Cardiac septum (tissue), 1 donor: Measurements from ENCODE around the gene LRGUK. TPM values are rescaled to one million over a fixed set of nuclear protein-coding genes. Genes with fewer than 3 reads are reported as not detected.

Source experiments
- DNase-seq: peaks from one replicate; pipeline ENCODE4 v3.0.0-alpha.2; 2020; ENCODE audit warnings: low spot score
- intact Hi-C: fragments of 100-400 bp; cut with DNase I; formaldehyde crosslinking; loops from one replicate; pipeline ENCODE4 v1.14.0; 2022
- total RNA-seq: library from RNA; stranded (reverse); fragmentation: NEBNext Ultra II Directional; extraction: Animal tissue kit (Norgen Biotek cat#: 25700); gene quantifications from one replicate; pipeline ENCODE4 v1.2.1, GENCODE V29; 2021
- donor health status: DM: no; HTN: no; CAD: no.

LRGUK gene
- total RNA-seq, 1 donor from 2014 or later: 0.24 TPM

DNA sequence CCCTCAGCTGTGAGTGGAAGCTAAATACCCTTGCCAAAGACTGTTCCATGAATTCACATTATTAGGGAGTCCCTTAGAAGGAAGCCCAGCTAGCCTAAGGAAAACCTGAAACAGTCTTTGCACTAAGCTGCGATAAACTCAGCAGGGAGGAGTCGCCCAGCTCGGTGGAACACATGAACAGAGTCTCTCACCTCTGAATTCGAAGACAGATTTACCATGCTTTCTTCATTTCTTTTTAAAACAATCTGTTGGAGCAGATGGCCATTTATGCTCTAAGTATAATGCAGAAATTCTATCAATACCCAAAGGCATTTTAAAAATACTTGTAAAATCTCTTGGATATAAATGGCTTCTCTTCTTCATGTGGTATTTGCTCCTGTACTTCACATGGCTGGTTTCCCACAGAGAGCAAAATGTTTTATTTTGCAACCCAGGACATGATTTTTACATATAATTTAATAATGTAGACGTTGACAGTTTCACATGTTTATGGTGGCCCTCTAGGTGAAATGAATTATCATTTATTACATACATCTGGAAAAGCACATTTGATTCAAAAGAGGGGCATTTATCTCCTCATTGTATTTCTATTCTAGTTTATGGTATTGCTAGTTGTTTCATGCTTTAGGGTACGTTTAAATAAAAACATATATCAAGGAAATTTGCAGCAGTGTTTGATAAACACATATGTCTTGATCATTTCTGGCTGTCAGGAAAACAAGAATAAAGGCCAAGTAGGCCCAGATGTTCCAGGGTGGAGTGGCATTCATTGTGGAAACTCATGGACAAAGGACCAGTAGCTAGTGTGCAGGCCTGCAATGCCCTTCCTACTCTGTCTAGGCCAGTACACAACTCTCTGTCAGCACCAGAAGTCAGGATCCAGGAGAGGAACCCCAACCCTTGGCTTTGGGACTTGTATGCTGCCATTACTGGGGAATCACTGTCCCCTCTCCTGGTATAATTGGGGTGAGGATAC lies 52.2 kb downstream of the LRGUK start:
- DNase-seq: no peak
- intact Hi-C loops: no loop called here

DNA sequence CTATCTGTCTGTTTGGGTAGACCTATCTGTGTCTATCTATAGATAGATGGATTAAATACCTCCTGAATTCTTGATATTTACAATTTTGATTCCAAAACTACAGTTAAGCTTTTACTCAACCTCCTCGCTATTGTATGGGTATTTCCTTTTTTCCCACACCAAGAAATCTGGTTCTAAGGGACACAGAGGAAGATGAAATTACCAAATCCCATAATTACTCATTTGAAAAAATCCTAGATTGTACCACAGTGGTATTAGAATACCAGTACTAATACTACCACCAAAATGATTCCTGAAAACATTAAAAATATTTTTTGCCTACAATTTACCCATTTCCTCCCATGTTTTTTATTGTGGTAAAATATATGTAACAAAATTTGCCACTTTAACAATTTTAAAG lies 53.2 kb downstream of the LRGUK start:
- intact Hi-C loops: no loop called here

DNA sequence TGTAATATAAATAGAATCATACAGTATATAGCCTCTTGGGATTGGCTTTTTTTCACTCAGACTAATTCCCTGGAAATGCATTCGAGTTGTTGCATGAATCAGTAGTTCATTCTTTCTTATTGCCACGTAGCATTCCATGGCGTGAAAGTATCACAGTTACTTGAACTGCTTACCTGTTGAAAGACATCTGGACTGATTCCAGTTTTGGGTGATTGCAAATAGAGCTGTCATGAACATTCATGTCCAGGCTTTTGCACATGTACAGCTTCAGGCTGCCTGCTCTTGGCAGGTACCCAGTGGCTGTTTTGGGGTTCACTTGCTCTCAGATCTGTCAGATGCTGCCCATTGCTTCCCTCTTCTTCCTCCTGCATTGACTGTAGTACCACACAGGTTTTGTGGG lies 54.9 kb downstream of the LRGUK start:
- no peak for DNase-seq
- intact Hi-C loops: no loop called here

More for the DNA sequence above, 53.2 kb downstream of the LRGUK start:
- DNase-seq: no peak

DNA sequence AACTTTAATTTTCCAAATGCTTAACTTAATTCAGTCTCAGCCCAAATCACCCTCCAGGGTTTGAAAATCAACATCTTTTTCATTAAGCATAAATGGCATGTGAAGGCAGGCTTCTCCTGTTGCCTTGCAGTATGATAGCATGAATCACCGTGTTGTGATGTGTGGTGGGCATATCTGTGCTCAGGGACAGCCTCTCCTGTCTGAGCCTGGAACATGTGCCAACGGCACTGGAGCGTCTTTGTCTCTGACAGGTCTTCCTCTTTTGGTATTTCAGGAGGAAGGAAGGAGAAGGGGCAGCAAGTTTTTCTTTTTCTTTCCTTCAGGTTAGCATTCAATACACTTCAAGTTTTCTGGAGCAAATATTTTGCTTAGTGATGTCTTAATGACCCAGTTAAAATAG lies 57.6 kb downstream of the LRGUK start:
- DNase-seq: no peak
- intact Hi-C loops: no loop called here

DNA sequence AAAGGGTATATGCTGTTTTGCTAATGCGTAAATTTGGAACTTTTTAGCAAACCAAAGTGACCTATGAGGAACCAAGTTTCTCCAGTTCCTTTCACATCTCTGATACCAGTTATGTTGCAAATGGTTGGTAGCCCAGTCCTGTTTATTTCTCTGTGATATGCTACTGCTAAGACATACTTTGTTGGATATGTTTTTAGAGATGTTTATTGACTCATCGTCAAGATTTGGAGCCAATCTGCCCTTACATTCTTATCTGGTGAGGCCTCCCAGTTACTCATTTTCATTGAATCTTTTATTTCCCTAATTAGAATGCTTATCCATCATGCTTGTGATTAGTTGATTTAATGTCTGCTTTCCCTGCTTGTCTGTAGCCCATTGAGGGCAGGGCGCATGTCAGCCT lies 58.9 kb downstream of the LRGUK start:
- intact Hi-C loops: no loop called here
- DNase-seq: no peak

DNA sequence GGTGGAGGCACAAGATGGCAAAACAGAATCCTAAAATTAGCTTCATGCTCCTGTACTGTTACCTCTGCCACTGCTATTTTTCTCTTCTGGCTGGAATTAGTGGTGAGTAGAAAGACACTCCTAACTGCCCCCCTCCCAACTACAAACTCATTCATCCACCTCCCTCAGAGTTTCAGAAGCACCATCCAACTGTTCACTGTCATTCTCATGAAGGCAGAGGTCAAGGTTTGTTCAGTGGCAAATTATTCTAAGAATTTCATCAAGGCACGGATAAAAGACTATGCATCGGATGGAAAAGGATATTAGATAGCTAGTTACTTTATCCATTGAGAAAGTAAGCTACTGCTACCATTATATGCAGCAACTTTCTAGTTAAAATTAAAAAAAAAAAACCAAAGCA lies 59.7 kb downstream of the LRGUK start:
- DNase-seq: no peak
- intact Hi-C loops: no loop called here

DNA sequence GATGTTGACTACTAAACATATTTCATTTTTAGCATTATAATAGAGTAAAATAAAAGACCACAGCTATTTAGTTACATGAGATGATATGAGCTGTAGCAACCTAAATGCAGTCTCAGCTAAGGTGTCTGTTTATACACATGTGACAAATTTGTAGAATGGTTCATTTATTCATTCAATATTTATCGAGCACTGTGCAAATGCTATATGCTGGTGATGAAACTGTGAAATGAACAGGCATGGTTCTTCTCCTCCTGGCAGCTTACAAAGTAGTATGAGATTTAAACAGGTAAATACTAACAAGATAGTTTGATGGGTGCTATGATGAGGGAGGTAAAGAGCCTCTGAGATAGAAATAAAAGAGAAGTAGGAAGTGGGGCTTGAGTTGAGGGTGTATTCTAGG lies 60.8 kb downstream of the LRGUK start:
- no peak for DNase-seq
- intact Hi-C loops: no loop called here

DNA sequence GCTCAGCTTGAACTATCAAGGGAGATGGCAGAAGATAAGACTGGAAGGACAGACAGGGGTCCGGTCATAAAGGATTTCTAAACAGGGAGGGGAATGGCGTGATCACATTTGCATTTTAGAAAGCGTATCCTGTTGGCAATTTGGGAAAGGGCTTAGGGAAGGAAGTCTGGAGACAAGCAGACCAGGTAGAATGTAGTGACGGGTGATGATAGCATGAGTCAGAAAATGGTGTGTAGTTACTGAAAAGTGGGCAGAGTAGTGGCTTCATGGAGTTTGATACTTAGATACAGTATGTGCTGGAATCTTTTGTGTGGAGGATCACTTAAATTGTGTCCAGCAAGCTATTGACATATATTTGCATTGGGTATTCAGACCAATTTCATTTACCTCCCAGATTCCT lies 61.2 kb downstream of the LRGUK start:
- intact Hi-C loops: no loop called here
- no peak for DNase-seq

DNA sequence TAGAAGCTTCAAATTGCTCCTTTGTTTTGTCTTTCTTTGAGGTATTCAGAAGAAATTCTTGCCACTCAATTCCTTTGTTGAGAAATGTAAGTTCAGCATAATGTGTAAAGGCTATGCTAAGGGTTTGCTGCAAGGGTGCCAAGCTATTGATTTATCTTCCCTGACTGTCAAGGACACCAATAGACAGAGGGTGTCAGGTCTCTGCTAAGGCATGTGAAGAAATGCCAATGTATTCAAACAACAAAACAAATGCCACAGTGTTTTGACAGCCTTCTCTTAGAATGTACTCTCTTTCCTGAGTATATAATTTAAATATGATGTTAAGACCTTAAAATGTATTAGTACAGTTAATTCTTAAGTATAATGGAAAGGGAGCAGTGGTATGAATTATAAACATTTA lies 62.4 kb downstream of the LRGUK start:
- intact Hi-C loops: no loop called here
- DNase-seq: no peak

DNA sequence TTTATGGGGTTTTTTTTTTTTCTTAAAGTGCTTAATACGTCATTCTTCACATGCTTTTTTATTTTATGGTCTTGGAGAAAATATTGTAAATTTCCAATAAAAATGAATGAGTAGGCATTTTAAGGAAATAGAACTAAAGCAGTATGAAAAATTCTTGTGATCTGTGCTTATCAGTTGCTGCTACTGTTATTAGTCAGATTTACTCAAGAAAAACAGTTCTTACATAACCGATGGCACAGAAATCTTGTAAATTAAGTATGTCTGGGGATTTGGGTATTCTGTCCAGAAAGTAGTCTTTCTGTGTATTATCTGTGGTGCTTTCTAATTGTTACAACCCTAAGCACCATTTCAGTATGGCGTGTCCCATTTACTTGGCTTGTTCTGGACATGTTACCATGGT lies 64.7 kb downstream of the LRGUK start:
- intact Hi-C loops: no loop called here

DNA sequence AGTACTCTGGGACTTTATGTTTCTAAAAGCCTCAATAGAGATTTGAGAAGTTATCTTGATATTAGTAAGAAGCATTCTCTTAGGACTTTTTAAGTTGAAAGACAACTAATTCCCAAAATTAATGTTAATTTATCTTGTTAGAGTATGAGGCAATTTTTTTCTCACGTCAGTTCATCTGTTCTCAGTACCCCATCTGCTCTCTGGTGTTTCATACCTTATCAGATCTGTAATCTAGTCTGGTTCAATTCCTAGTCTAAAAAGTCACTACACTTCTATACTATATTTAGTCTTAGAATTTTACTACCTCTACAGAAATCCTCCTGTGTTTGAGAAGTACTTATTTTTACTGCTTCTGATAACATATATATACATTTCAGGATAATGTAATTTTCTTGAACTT lies 66.1 kb downstream of the LRGUK start:
- intact Hi-C loops: no loop called here
- DNase-seq: no peak

More for the DNA sequence above, 64.7 kb downstream of the LRGUK start:
- no peak for DNase-seq

DNA sequence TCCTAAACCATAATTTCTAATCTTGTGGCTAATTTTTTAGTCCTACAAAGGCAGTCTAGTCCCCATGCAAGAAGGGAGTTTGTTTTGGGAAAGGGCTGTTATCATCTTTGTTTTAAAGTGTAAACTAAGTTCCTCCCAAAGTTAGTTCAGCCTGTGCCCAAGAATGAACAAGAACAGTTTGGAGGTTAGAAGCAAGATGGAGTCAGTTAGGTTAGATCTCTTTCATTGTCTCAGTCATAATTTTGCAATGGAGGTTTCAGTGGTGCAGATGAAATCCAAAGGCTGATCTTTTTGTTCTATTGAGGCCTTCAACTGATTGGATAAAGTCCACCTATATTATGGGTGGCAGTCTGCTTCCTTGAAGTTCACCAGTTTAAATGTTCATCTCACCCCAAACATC lies 68.1 kb downstream of the LRGUK start:
- intact Hi-C loops: no loop called here
- no peak for DNase-seq

DNA sequence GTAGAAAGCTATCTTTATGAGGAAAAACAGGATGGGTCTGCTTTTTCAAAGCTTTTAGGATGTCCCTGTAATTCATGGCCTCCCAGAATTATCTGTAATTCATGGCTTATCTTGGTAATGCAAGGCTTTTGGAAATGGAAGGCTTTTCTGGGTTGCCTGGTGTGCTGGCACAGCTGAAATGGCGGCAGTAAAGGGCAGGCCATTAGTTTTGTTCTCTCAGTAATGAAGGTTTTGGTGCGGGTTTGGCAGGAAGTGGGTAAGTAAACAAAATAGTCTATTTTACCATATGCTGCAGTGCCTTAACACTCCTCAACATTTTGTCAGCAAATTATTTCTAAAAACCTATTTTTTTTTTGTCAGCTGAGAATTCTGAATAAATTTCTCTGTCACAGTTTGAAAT lies 69.3 kb downstream of the LRGUK start:
- intact Hi-C loops: no loop called here
- DNase-seq: no peak

DNA sequence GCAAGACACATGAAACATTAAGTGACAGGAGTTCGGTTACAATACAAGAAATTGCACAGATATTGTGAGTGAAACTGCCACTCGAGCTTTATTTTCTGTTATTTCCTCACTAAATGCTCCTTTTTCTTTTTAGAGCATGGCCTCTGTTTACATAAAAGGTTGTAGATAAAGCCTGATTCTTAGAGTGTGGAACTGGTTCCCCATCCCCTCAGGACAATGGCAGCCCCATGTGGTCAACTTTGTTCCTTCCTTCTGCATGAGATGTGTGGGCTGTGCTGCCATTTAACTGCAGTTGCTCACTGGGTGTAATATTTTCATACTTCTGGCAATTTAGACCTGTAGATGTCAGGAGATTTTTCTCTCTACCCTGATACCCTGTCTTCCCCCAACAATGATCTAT lies 70.2 kb downstream of the LRGUK start:
- intact Hi-C loops: no loop called here
- DNase-seq: no peak

DNA sequence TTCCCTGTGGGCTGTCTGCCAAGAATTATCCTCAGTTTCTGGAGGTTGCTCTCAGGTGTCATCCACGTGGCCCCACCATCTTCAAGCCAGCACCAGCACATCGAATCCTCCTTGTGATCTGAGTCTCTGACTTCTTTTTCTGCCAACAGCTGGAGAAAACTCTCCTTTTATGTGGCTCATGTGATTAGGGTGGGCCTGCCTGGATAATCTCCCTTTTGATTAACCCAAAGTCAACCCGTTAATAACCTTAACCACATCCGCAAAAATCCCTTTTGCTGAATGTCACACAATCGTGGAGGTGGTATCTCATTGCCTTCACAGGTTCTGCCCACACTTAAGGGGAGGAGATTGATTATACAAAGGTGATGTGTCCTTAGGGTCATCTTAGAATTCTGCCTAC lies 73.8 kb downstream of the LRGUK start:
- intact Hi-C loops: no loop called here
- no peak for DNase-seq

DNA sequence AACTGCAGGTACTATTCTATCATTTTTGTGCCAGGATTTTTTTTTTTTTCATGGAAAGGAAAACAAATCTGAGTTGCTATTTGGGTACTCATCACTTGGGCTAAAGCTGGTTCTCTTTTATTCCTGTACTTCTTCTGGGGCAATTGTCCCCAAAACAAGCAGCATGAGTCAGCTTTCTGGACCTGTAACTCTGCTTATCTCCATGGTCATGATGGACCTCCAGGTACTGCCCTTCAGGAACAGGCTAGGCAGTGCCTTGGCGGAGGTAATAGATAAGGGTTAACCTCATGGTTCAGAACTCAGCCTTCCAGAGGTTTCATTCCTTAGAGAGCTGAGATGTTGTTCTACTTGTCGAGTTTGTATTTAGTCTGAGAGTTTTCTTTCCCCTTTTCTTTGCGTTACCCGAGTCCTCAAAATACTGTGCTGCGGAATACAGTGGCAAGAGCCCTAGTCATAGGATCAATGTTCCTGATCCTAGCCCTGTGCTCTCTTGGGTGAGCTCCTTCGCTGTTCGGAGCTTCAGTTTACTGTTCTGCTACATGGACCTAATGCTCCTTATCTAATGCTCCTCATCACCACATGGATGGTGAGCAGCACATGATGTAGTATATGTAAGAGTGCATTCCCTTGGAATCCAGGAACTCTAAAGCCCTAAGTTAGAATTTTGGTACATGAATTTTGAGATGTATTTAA lies 74.6 kb downstream of the LRGUK start:
- no peak for DNase-seq
- intact Hi-C loops: no loop called here

DNA sequence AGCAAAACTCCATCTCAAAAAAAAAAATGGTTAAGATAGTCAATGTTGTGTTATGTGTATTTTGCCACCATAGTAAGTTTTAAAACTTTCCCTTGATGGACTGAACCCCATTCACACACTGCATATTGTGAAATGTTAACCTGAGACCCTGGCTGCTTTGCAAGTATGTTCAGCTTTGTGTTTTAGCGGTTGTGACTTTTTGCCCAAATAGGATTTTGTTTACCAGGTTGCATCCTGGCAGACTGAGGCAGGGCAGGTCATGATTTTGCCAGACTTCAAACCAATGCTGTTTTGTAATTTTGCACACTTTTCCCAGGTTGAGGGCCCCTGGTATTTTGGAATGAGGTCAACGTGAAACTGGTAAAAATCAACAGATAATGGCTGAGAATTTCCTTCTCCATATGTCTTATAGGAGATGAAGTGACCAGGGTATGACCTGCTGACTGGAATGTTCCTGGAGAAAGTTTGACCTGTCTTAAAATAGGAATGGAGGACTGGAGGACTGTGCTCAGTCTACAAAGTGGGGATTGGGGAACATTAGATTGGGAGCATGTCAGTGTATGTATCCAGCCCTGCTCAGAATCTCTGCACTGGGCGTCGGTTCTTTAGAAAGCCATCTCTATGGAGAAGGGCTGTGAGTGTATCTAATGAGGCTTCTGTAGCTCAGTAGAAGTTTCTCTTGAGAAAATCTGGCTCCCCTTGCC lies 76.2 kb downstream of the LRGUK start:
- no peak for DNase-seq
- intact Hi-C loops: no loop called here

DNA sequence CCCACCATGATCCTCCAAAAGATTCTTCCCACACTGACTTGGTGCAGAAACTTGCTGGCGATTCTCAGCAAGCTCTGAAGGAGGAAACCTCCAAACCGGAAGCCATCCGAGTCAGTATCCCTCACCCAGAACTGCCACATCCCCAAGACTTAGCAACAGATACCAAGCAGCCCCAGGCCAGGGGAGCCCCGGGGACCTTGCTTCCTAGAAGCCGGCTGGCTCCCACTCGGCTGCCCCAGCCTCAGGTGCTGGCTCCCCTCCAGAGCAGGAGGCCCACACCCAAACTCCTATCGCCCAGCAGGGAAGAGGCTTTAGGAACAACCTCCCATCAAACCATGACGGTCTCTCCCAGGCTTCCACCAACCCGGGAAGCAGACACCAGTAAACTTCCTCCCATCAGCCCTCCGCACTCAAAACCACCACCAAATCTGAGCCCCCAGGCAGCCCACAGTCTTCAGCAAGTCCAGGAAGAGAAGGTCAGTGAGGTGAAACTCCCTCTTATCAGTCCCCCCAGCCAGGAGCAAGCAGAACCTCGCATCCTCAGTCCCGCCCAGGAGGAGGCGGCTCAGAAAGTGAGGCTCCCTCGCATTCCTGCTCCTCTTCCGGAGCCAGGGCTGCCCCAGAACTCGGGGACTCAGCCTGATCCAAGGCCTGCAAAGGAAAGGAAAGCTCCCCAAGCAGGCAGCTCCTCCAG lies 82.3 kb downstream of the LRGUK start:
- DNase-seq: no peak
- intact Hi-C loops: no loop called here

DNA sequence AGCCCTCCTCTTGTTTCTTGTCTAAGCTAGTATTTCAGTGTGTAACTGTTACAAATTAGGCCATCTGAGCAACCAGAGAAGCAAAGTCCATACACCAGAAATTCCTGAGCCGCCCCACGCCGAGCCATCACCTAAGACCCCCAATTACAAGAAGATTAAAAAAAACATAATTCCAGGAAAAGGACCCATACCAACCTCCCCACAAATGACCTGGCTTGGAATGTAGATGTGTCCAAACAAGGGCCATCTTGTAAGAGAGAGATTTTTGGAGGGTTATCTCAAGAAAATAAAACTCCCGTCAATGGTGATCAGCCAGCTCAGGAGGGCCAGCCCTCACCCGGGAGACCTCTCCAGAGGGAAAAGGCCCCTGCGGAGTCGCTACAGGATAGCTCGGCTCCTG lies 83.1 kb downstream of the LRGUK start:
- intact Hi-C loops: no loop called here
- DNase-seq: no peak
